SK-N-SH (cell line): ENCODE data around the gene RECK. TPM values are rescaled to one million over a fixed set of nuclear protein-coding genes. Genes with fewer than 3 reads are reported as not detected.

Experiments
- CTCF ChIA-PET: fragments of 300-600, 350-600 bp; formaldehyde crosslinking; extraction: SDS; loops from one replicate; lab custom pipeline; 2021; lab: Yijun Ruan, JAX
- POLR2A ChIA-PET: fragments of 350-600 bp; sonication (Branson Sonifier 250); formaldehyde crosslinking; extraction: SDS; loops from one replicate; lab custom pipeline; 2020; ENCODE audit warnings: antibody characterized with exemption, inconsistent platforms; lab: Yijun Ruan, JAX
- DNase-seq: peaks from one replicate; pipeline ENCODE4 v3.0.0; 2012
- H2AFZ ChIP-seq: fragments of 200-600 bp; sonication (generic); 2 replicates; pipeline ENCODE4 v1.8.1; 2016; ENCODE audit warnings: antibody characterized with exemption, mild to moderate bottlenecking, low read depth
- H3F3A ChIP-seq: fragments of 200-600 bp; sonication (generic); replicated peaks from 2 replicates; pipeline ENCODE3; 2016; ENCODE audit warnings: antibody characterized with exemption, mild to moderate bottlenecking; ENCODE audit not compliant: insufficient read depth
- H3K27ac ChIP-seq, 2 experiments: fragments of 200-500 bp in 1 of 2; fragments of 200-600 bp in 1 of 2; sonication (Bioruptor generic) in 1 of 2; sonication (generic), shearing (Covaris generic) in 1 of 2; 2 replicates each; pipeline versions ENCODE4 v1.5.1 to v1.6.1; 2014 to 2016; ENCODE audit warnings: low read depth in 2 of 2, inconsistent platforms in 1 of 2, low read length in 1 of 2, mild to moderate bottlenecking in 1 of 2, mixed read lengths in 1 of 2
- H3K27me3 ChIP-seq: fragments of 200-600 bp; sonication (generic), shearing (Covaris generic); 2 replicates; pipeline ENCODE4 v1.6.1; 2016; ENCODE audit warnings: mixed run types; ENCODE audit not compliant: insufficient read depth
- H3K36me3 ChIP-seq, 2 experiments: fragments of 200-500 bp in 1 of 2; fragments of 200-600 bp in 1 of 2; sonication (Bioruptor generic) in 1 of 2; sonication (generic) in 1 of 2; replicated peaks in 1 of 2; 2 replicates each; pipeline versions ENCODE3 to v1.5.1; 2014 to 2016; ENCODE audit warnings: low read length in 1 of 2, mild to moderate bottlenecking in 1 of 2; ENCODE audit not compliant: insufficient read depth in 2 of 2, control insufficient read depth in 1 of 2
- H3K4me1 ChIP-seq, 2 experiments: fragments of 200-500 bp in 1 of 2; fragments of 200-600 bp in 1 of 2; sonication (Bioruptor generic) in 1 of 2; sonication (generic), shearing (Covaris generic) in 1 of 2; 2 replicates each; pipeline versions ENCODE4 v1.5.1 to v1.6.1; 2014 to 2016; ENCODE audit warnings: low read depth in 1 of 2, low read length in 1 of 2, mixed run types in 1 of 2; ENCODE audit not compliant: insufficient read depth in 2 of 2, control insufficient read depth in 1 of 2
- H3K4me2 ChIP-seq: fragments of 200-600 bp; sonication (generic), shearing (Covaris generic); 2 replicates; pipeline ENCODE4 v1.6.1; 2017; ENCODE audit warnings: mixed run types
- H3K4me3 ChIP-seq, 2 experiments: fragments of 200-500 bp in 1 of 2; fragments of 200-600 bp in 1 of 2; sonication (Bioruptor generic) in 1 of 2; sonication (generic), shearing (Covaris generic) in 1 of 2; 2 replicates each; pipeline versions ENCODE4 v1.5.1 to v1.8.1; 2014 to 2016; ENCODE audit warnings: low read depth in 2 of 2, inconsistent platforms in 1 of 2, low read length in 1 of 2, mild to moderate bottlenecking in 1 of 2, mixed read lengths in 1 of 2, moderate library complexity in 1 of 2
- H3K79me2 ChIP-seq: fragments of 200-600 bp; sonication (generic); 2 replicates; pipeline ENCODE4 v1.8.1; 2017; ENCODE audit warnings: mild to moderate bottlenecking; ENCODE audit not compliant: insufficient read depth
- H3K9ac ChIP-seq: fragments of 200-600 bp; sonication (generic); 2 replicates; pipeline ENCODE4 v1.6.1; 2017; ENCODE audit warnings: mixed run types
- H3K9me2 ChIP-seq: fragments of 200-600 bp; sonication (generic); 2 replicates; pipeline ENCODE4 v1.6.1; 2017; ENCODE audit warnings: mixed run types
- H3K9me3 ChIP-seq: fragments of 200-600 bp; sonication (generic); 2 replicates; pipeline ENCODE4 v1.6.1; 2017; ENCODE audit warnings: mixed run types, mild to moderate bottlenecking, moderate library complexity
- H4K20me1 ChIP-seq: fragments of 200-600 bp; sonication (generic); 2 replicates; pipeline ENCODE4 v1.6.1; 2017; ENCODE audit warnings: mild to moderate bottlenecking, mixed run types; ENCODE audit not compliant: insufficient read depth
- CHD2 ChIP-seq: fragments of 150-350 bp; IDR thresholded peaks from 2 replicates; pipeline ENCODE4 v1.6.1; 2018; ENCODE audit warnings: low read length; ENCODE audit not compliant: partially characterized antibody
- CTCF ChIP-seq: fragments of 200-600 bp; sonication (generic); IDR thresholded peaks from 2 replicates; pipeline ENCODE4 v1.6.1; 2017; ENCODE audit warnings: antibody characterized with exemption, mild to moderate bottlenecking, moderate library complexity
- EZH2phosphoT487 ChIP-seq: fragments of 200-600 bp; sonication (generic); IDR thresholded peaks from 2 replicates; pipeline ENCODE4 v1.6.1; 2017; ENCODE audit warnings: low read depth, mixed run types, mild to moderate bottlenecking, antibody characterized with exemption, moderate library complexity, borderline replicate concordance
- FOXJ3 ChIP-seq: sonication (generic); formaldehyde crosslinking; IDR thresholded peaks from 2 replicates; pipeline ENCODE4 v1.5.1; 2020; ENCODE audit warnings: mild to moderate bottlenecking, missing genetic modification reagents
- IRF3 ChIP-seq: fragments of 150-350 bp; IDR thresholded peaks from 2 replicates; pipeline ENCODE4 v1.6.1; 2016; ENCODE audit warnings: mild to moderate bottlenecking, low read depth, low read length
- MXI1 ChIP-seq: IDR thresholded peaks from 2 replicates; pipeline ENCODE4 v1.6.1; 2012; ENCODE audit warnings: mild to moderate bottlenecking, low read depth, low read length, improper control_type of control experiment
- NRF1 ChIP-seq: IDR thresholded peaks from 2 replicates; pipeline ENCODE4 v1.6.1; 2012; ENCODE audit warnings: low read depth, mild to moderate bottlenecking, low read length
- RAD21 ChIP-seq: IDR thresholded peaks from 2 replicates; pipeline ENCODE4 v1.6.1; 2012; ENCODE audit warnings: mild to moderate bottlenecking, low read length
- REST ChIP-seq: IDR thresholded peaks from 2 replicates; pipeline ENCODE4 v1.6.1; 2012; ENCODE audit warnings: mild to moderate bottlenecking, low read depth, low read length, moderate library complexity
- RXRA ChIP-seq: IDR thresholded peaks from 2 replicates; pipeline ENCODE4 v1.4.0; 2012; ENCODE audit warnings: low read depth, mild to moderate bottlenecking, borderline replicate concordance
- SMC3 ChIP-seq: IDR thresholded peaks from 2 replicates; pipeline ENCODE4 v1.6.1; 2012; ENCODE audit warnings: low read depth, low read length, improper control_type of control experiment
- ZBTB33 ChIP-seq: IDR thresholded peaks from 2 replicates; pipeline ENCODE4 v1.4.0; 2012; ENCODE audit warnings: low read depth, borderline replicate concordance
- WGBS: methylation state at CpG from one replicate; pipeline ENCODE4 v1.1.6; 2017; ENCODE audit warnings: low lambda C conversion rate; 5-methylcytosine and 5-hydroxymethylcytosine counted together
- polyA plus RNA-seq, 3 experiments: library from polyadenylated mRNA; depleted of rRNA; stranded (reverse); fragments of >200 nt; gene quantifications; 2 replicates each; pipeline ENCODE4 v1.2.3, GENCODE V29; 2012
- TF ChIP-seq, protein P1 (sequence below): IDR thresholded peaks from 2 replicates; pipeline ENCODE4 v1.4.0; 2012; ENCODE audit warnings: low read depth

The RECK gene
- polyA plus RNA-seq, 1 of the 3 experiments (the other 2 are of a cell fraction) = 22.8 TPM

GRCh38 chr9:36166168-36166927, 129.6 kb downstream of the RECK start:
- Histone ChIP-seq H3K9me3 (no peaks in the 10 kb centered on the region), H3K36me3 (no peaks in the 10 kb centered on the region), H3K9ac (peak overlapping the region; percentile 66), H3K27ac (peak overlapping the region in 1 of 2 experiments; percentile 62; a peak in 1 of 4 replicates), H3K79me2 (no peaks in the 10 kb centered on the region), H3K27me3 (no peaks in the 10 kb centered on the region), H3K9me2 (no peaks in the 10 kb centered on the region), H3K4me3 (peak overlapping the region; percentile 48 to 66), H4K20me1 (no peaks in the 10 kb centered on the region), H3K4me2 (peak overlapping the region; percentile 88), H3F3A (peaks cover 32% of the 10 kb centered on the region), H3K4me1 (peaks cover 26 to 37% of the 10 kb centered on the region in 2 experiments; a peak in 3 of 4 replicates), H2AFZ (peak overlapping the region; percentile 90)
- TF ChIP-seq CHD2 (no peak), RXRA (peak; percentile 44; the same call in 1 of the 2 replicates), CTCF (peak; percentile 84), EZH2phosphoT487 (no peak), IRF3 (no peak), MXI1 (peak; percentile 34; the same call in 1 of the 2 replicates), ZBTB33 (no peak), NRF1 (peak; percentile 35), REST (no peak), SMC3 (peak; percentile 95), FOXJ3 (CRISPR knock-in tag) (no peak), RAD21 (peak; percentile 88)
- TF ChIP-seq, protein P1, sequence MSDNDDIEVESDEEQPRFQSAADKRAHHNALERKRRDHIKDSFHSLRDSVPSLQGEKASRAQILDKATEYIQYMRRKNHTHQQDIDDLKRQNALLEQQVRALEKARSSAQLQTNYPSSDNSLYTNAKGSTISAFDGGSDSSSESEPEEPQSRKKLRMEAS = peak; percentile 81
- ChIA-PET CTCF (interaction anchor here (0.6 to 8.8 kb wide), 47 partner anchors 8 to 1138 kb away, joined by 3 to 167 read pairs (median 5); partner anchors contain the start of genes CLTA, GLIPR2, GNE and RECK), POLR2A (interaction anchor here (0.7 to 5.7 kb wide), 2 partner anchors 11 to 18 kb away, joined by 3 to 38 read pairs; no protein-coding TSS in a partner anchor)
- DNase-seq = peak; percentile 96
- under 1% methylated on average over 24 of the region's 58 CpGs for WGBS
